Mesendoderm (in vitro differentiated cells): ENCODE data around the gene PCNT.

Source experiments
- DNase-seq: peaks from one replicate; pipeline ENCODE4 v3.0.0; 2013
- H2AK5ac ChIP-seq: 2 replicates; pipeline ENCODE4 v1.6.1; 2013; ENCODE audit warnings: low read length, inconsistent platforms
- H2BK120ac ChIP-seq: 2 replicates; pipeline ENCODE4 v1.6.1; 2013; ENCODE audit warnings: low read depth, mild to moderate bottlenecking, low read length, moderate library complexity, mixed read lengths
- H2BK15ac ChIP-seq: replicated peaks from 2 replicates; pipeline ENCODE4 v1.6.1; 2013; ENCODE audit warnings: low read depth, mild to moderate bottlenecking, moderate library complexity
- H2BK5ac ChIP-seq: 2 replicates; pipeline ENCODE4 v1.6.1; 2013; ENCODE audit warnings: low read length, inconsistent platforms
- H3K18ac ChIP-seq: 2 replicates; pipeline ENCODE4 v1.6.1; 2013; ENCODE audit warnings: mild to moderate bottlenecking, low read length, mixed read lengths
- H3K23ac ChIP-seq: one replicate; pipeline ENCODE4 v1.6.1; 2013; ENCODE audit warnings: low read length
- H3K27ac ChIP-seq: 2 replicates; pipeline ENCODE4 v1.5.1; 2013; ENCODE audit warnings: low read depth, mild to moderate bottlenecking, inconsistent platforms, low read length, moderate library complexity
- H3K27me3 ChIP-seq: 2 replicates; pipeline ENCODE4 v1.6.1; 2013; ENCODE audit warnings: low read length, control low read depth, mild to moderate bottlenecking, inconsistent platforms; ENCODE audit not compliant: insufficient read depth, poor library complexity
- H3K36me3 ChIP-seq: 2 replicates; pipeline ENCODE4 v1.6.1; 2013; ENCODE audit warnings: low read length, inconsistent platforms; ENCODE audit not compliant: control insufficient read depth, insufficient read depth
- H3K4ac ChIP-seq: one replicate; pipeline ENCODE4 v1.6.1; 2013; ENCODE audit warnings: low read depth, mild to moderate bottlenecking, low read length, moderate library complexity
- H3K4me1 ChIP-seq: 2 replicates; pipeline ENCODE4 v1.6.1; 2013; ENCODE audit warnings: low read depth, low read length, inconsistent platforms; ENCODE audit not compliant: control insufficient read depth
- H3K4me2 ChIP-seq: 2 replicates; pipeline ENCODE4 v1.6.1; 2013; ENCODE audit warnings: low read length
- H3K4me3 ChIP-seq: 2 replicates; pipeline ENCODE4 v1.5.1; 2013; ENCODE audit warnings: mild to moderate bottlenecking, low read length
- H3K56ac ChIP-seq: one replicate; pipeline ENCODE4 v1.6.1; 2013; ENCODE audit warnings: low read length
- H3K79me1 ChIP-seq: 2 replicates; pipeline ENCODE4 v1.6.1; 2013; ENCODE audit warnings: low read length, inconsistent platforms
- H3K79me2 ChIP-seq: 2 replicates; pipeline ENCODE4 v1.6.1; 2013; ENCODE audit warnings: mild to moderate bottlenecking, low read length; ENCODE audit not compliant: control insufficient read depth, insufficient read depth
- H3K9ac ChIP-seq: 2 replicates; pipeline ENCODE4 v1.6.1; 2013; ENCODE audit warnings: low read length, inconsistent platforms
- H4K5ac ChIP-seq: one replicate; pipeline ENCODE4 v1.6.1; 2013; ENCODE audit warnings: low read length
- H4K8ac ChIP-seq: one replicate; pipeline ENCODE4 v1.6.1; 2013; ENCODE audit warnings: low read depth, mild to moderate bottlenecking, control low read depth, low read length, moderate library complexity
- WGBS: extraction: QIAGEN DNeasy Blood & Tissue Kit; methylation state at CpG from one replicate; pipeline ENCODE4 v1.1.7; 2013; ENCODE audit warnings: low lambda C conversion rate, missing lambda C conversion rate; ENCODE audit not compliant: insufficient coverage; ENCODE audit errors: extremely low coverage; 5-methylcytosine and 5-hydroxymethylcytosine counted together

Gene PCNT

GRCh38 chr21:46492851-46493250, 168.9 kb downstream of the PCNT start:
- WGBS = no CpG with 5 or more reads among the region's 5 CpGs
- H3K36me3 ChIP-seq = no peaks in the 10 kb centered on the region
- peaks cover 4% of the 10 kb centered on the region for H3K79me1 ChIP-seq

GRCh38 chr21:46493828-46494227, 169.9 kb downstream of the PCNT start:
- WGBS = no CpG with 5 or more reads among the region's 6 CpGs
- H2BK120ac ChIP-seq = no peak overlapping the region
- H3K4ac ChIP-seq = no peak overlapping the region
- no peak overlapping the region for H3K9ac ChIP-seq
- H3K79me2 ChIP-seq = no peaks in the 10 kb centered on the region
- H3K36me3 ChIP-seq = no peaks in the 10 kb centered on the region
- no peaks in the 10 kb centered on the region for H3K4me1 ChIP-seq
- H4K8ac ChIP-seq = no peak overlapping the region
- no peak overlapping the region for H3K23ac ChIP-seq
- DNase-seq = no peak
- H2AK5ac ChIP-seq = no peak overlapping the region
- no peak overlapping the region for H4K5ac ChIP-seq
- no peak overlapping the region for H3K4me2 ChIP-seq
- H3K56ac ChIP-seq = no peak overlapping the region
- no peak overlapping the region for H2BK15ac ChIP-seq
- H3K27me3 ChIP-seq = no peaks in the 10 kb centered on the region
- H3K27ac ChIP-seq = no peak overlapping the region
- peaks cover 4% of the 10 kb centered on the region for H3K79me1 ChIP-seq
- no peak overlapping the region for H2BK5ac ChIP-seq
- no peak overlapping the region for H3K18ac ChIP-seq
- H3K4me3 ChIP-seq = no peak overlapping the region

More at GRCh38 chr21:46492851-46493250, 168.9 kb downstream of the PCNT start:
- no peak overlapping the region for H3K18ac ChIP-seq
- H3K4me2 ChIP-seq = no peak overlapping the region
- H3K4me1 ChIP-seq = no peaks in the 10 kb centered on the region
- H2BK120ac ChIP-seq = no peak overlapping the region
- H2AK5ac ChIP-seq = no peak overlapping the region
- no peak overlapping the region for H3K27ac ChIP-seq
- no peak overlapping the region for H2BK15ac ChIP-seq
- no peaks in the 10 kb centered on the region for H3K27me3 ChIP-seq
- no peak overlapping the region for H4K5ac ChIP-seq
- no peak overlapping the region for H3K23ac ChIP-seq
- no peak overlapping the region for H3K56ac ChIP-seq
- no peak for DNase-seq
- H3K4me3 ChIP-seq = no peak overlapping the region
- no peak overlapping the region for H4K8ac ChIP-seq
- no peaks in the 10 kb centered on the region for H3K79me2 ChIP-seq
- H3K9ac ChIP-seq = no peak overlapping the region
- no peak overlapping the region for H3K4ac ChIP-seq
- H2BK5ac ChIP-seq = no peak overlapping the region
